Panc1 (cell line): ENCODE data around the gene MMP17. TPM values are rescaled to one million over a fixed set of nuclear protein-coding genes. Genes with fewer than 3 reads are reported as not detected.

Experiments
- ATAC-seq: fragments of 200-7000 bp; cut with Tn5 transposase; 2 replicates; pipeline ENCODE4 v1.9.1; 2020; ENCODE audit warnings: mild to moderate bottlenecking, moderate library complexity
- BruUV-seq: library from RNA; stranded (reverse); fragments of 400-500 nt; replicated peaks from 2 replicates; lab custom pipeline; 2021; lab: Mats Ljungman, UMichigan
- CTCF ChIA-PET: fragments of 300-600 bp; sonication (Branson Sonifier 250); formaldehyde crosslinking; loops from one replicate; lab custom pipeline; 2022; ENCODE audit warnings: antibody characterized with exemption; lab: Charles Lee
- POLR2A ChIA-PET: fragments of 300-600 bp; sonication (Branson Sonifier 250); formaldehyde crosslinking; loops from one replicate; lab custom pipeline; 2022; ENCODE audit warnings: antibody characterized with exemption; lab: Charles Lee
- DNase-seq: peaks from one replicate; pipeline ENCODE4 v3.0.0-alpha.2; 2010; ENCODE audit warnings: low read depth, low spot score
- H3K27ac ChIP-seq: 2 replicates; pipeline ENCODE4 v1.5.1; 2011; ENCODE audit warnings: mild to moderate bottlenecking, low read length, inconsistent platforms
- H3K27me3 ChIP-seq: fragments of 200-500 bp; sonication (Bioruptor generic); 2 replicates; pipeline ENCODE4 v1.6.0; 2014; ENCODE audit warnings: low read length, inconsistent platforms; ENCODE audit not compliant: control insufficient read depth, insufficient read depth
- H3K36me3 ChIP-seq: fragments of 200-500 bp; sonication (Bioruptor generic); 2 replicates; pipeline ENCODE4 v1.5.1; 2014; ENCODE audit warnings: inconsistent platforms, mild to moderate bottlenecking, low read length, moderate library complexity; ENCODE audit not compliant: control insufficient read depth, insufficient read depth
- H3K4me1 ChIP-seq: 2 replicates; pipeline ENCODE4 v1.5.1; 2011; ENCODE audit warnings: inconsistent platforms, mild to moderate bottlenecking, low read length, moderate library complexity; ENCODE audit not compliant: control insufficient read depth, insufficient read depth
- H3K4me3 ChIP-seq, 2 experiments: 2 replicates each; pipeline ENCODE4 v1.5.1; 2011 to 2012; ENCODE audit warnings: low read depth in 2 of 2, low read length in 2 of 2, mild to moderate bottlenecking in 2 of 2, inconsistent platforms in 1 of 2, moderate library complexity in 1 of 2
- H3K9me3 ChIP-seq: fragments of 200-500 bp; sonication (Bioruptor generic); 2 replicates; pipeline ENCODE4 v1.5.1; 2014; ENCODE audit warnings: low read depth, mild to moderate bottlenecking, inconsistent platforms, low read length, moderate library complexity; ENCODE audit not compliant: control insufficient read depth, insufficient read depth
- CTCF ChIP-seq: fragments of 450-650 bp; IDR thresholded peaks from 2 replicates; pipeline ENCODE4 v1.5.1; 2017; ENCODE audit warnings: mild to moderate bottlenecking
- POLR2AphosphoS5 ChIP-seq: IDR thresholded peaks from 2 replicates; pipeline ENCODE4 v1.6.1; 2012; ENCODE audit warnings: mild to moderate bottlenecking, low read depth, low read length, moderate library complexity
- SIN3A ChIP-seq: IDR thresholded peaks from 2 replicates; pipeline ENCODE4 v1.6.1; 2012; ENCODE audit warnings: low read depth, mild to moderate bottlenecking, low read length, moderate library complexity, borderline replicate concordance; ENCODE audit not compliant: insufficient read depth
- TCF7L2 ChIP-seq: IDR thresholded peaks from 2 replicates; pipeline ENCODE4 v1.6.1; 2011; ENCODE audit warnings: mild to moderate bottlenecking, low read depth, low read length, inconsistent platforms
- in situ Hi-C: cut with HindIII; loops from 2 replicates; pipeline ENCODE4 v1.10.0; 2016; ENCODE audit warnings: low sequenced_read_pairs, low pct_unique_long_range_greater_than_20kb
- intact Hi-C: fragments of 100-400 bp; cut with micrococcal nuclease; formaldehyde crosslinking; loops from one replicate; pipeline ENCODE4 v1.10.0; 2022; ENCODE audit not compliant: unreplicated experiment
- total RNA-seq: library from RNA; stranded (reverse); gene quantifications from one replicate; pipeline ENCODE4 v1.2.1, GENCODE V29; 2021; ENCODE audit not compliant: unreplicated experiment
- TF ChIP-seq, protein P1 (sequence below), 2 experiments: IDR thresholded peaks; 2 replicates each; pipeline ENCODE4 v1.6.1; 2011 to 2012; ENCODE audit warnings: low read depth in 2 of 2, control low read depth in 1 of 2, low read length in 1 of 2, mild to moderate bottlenecking in 1 of 2, moderate library complexity in 1 of 2; ENCODE audit not compliant: insufficient read depth in 1 of 2

Gene MMP17
- total RNA-seq, 1 experiment from 2014 or later, result 30.0 TPM

DNA sequence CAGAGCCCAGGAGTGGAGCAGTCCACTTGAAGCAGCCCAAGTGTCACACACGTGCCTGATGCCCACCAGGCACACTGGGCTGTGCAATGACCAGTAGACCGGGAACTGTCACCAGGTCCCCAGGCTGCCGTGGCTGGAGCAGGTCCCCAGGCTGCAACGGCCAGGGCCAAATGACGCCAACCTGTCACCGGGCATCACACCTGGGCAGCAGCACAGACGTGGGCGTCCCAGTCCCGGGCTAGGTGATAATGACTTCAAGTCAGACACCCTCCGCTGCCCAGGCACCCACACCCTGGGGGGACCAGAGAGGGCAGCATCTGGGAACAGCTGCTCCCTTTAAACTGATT is 30.6 kb upstream of the MMP17 start:
- Histone ChIP-seq H3K4me1 (no peaks in the 10 kb centered on the region; the same call in 1 of the 2 replicates), H3K4me3 (no peak overlapping the region), H3K9me3 (no peaks in the 10 kb centered on the region), H3K27me3 (no peaks in the 10 kb centered on the region), H3K36me3 (no peaks in the 10 kb centered on the region; the same call in 1 of the 2 replicates), H3K27ac (no peak overlapping the region)
- DNase-seq, result no peak
- POLR2A ChIA-PET, result no interaction called here
- TF ChIP-seq CTCF, result no peak
- no peak for TF ChIP-seq POLR2AphosphoS5
- no peak for TF ChIP-seq TCF7L2
- TF ChIP-seq, protein P1, sequence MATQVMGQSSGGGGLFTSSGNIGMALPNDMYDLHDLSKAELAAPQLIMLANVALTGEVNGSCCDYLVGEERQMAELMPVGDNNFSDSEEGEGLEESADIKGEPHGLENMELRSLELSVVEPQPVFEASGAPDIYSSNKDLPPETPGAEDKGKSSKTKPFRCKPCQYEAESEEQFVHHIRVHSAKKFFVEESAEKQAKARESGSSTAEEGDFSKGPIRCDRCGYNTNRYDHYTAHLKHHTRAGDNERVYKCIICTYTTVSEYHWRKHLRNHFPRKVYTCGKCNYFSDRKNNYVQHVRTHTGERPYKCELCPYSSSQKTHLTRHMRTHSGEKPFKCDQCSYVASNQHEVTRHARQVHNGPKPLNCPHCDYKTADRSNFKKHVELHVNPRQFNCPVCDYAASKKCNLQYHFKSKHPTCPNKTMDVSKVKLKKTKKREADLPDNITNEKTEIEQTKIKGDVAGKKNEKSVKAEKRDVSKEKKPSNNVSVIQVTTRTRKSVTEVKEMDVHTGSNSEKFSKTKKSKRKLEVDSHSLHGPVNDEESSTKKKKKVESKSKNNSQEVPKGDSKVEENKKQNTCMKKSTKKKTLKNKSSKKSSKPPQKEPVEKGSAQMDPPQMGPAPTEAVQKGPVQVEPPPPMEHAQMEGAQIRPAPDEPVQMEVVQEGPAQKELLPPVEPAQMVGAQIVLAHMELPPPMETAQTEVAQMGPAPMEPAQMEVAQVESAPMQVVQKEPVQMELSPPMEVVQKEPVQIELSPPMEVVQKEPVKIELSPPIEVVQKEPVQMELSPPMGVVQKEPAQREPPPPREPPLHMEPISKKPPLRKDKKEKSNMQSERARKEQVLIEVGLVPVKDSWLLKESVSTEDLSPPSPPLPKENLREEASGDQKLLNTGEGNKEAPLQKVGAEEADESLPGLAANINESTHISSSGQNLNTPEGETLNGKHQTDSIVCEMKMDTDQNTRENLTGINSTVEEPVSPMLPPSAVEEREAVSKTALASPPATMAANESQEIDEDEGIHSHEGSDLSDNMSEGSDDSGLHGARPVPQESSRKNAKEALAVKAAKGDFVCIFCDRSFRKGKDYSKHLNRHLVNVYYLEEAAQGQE (IDR thresholded peaks at IDR 0.05; ENCODE audit: insufficient read depth in 1 of 2, low read depth in 2 of 2, low read length in 1 of 2), result no peak
- no peak for TF ChIP-seq SIN3A
- no peak; the same call in 1 of the 2 replicates for ATAC-seq
- intact Hi-C loops, result no loop called here
- in situ Hi-C loops, result no loop called here
- CTCF ChIA-PET, result no interaction called here
- no TSS peak for BruUV-seq

DNA sequence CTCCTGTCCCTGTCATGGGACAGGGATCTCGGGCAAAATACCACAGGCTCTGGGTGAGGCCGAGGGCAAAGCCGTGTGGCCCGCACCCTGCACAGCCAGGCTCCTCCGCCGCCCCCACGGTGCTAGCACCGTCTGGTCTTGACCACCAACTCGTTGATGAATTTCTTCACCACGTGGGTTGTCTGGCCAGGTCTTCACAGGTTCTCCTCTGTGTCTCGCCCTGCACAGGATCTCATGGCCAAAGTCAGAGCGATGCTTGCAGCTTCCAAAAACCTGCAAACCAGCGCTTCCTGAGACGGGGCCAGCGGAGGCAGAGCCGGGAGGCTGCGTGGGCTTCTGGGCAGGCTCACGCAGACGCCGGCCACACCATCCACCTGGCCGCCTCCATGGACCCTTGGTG is 29.0 kb upstream of the MMP17 start:
- ChIA-PET POLR2A (no interaction called here), CTCF (interaction anchor here (0.6 kb wide), 1 partner anchor 1030 kb away, joined by 5 read pairs; no protein-coding TSS in a partner anchor)
- Histone ChIP-seq H3K4me1 (no peaks in the 10 kb centered on the region; the same call in 1 of the 2 replicates), H3K27me3 (no peaks in the 10 kb centered on the region), H3K4me3 (no peak overlapping the region), H3K27ac (no peak overlapping the region), H3K36me3 (no peaks in the 10 kb centered on the region; the same call in 1 of the 2 replicates), H3K9me3 (no peaks in the 10 kb centered on the region)
- BruUV-seq, result no TSS peak
- intact Hi-C loops, result no loop called here
- no peak for ATAC-seq
- no peak for DNase-seq
- in situ Hi-C loops, result no loop called here
- TF ChIP-seq, protein P1 (IDR thresholded peaks at IDR 0.05; ENCODE audit: insufficient read depth in 1 of 2, low read depth in 2 of 2, low read length in 1 of 2), result no peak
- no peak for TF ChIP-seq SIN3A
- TF ChIP-seq CTCF, result no peak
- TF ChIP-seq POLR2AphosphoS5, result no peak
- TF ChIP-seq TCF7L2, result no peak
